Measurements from ENCODE around the gene OR56A5. TPM values are rescaled to one million over a fixed set of nuclear protein-coding genes. Genes with fewer than 3 reads are reported as not detected.

Gene OR56A5
- total RNA-seq, 2 donors from 2014 or later = not detected

DNA sequence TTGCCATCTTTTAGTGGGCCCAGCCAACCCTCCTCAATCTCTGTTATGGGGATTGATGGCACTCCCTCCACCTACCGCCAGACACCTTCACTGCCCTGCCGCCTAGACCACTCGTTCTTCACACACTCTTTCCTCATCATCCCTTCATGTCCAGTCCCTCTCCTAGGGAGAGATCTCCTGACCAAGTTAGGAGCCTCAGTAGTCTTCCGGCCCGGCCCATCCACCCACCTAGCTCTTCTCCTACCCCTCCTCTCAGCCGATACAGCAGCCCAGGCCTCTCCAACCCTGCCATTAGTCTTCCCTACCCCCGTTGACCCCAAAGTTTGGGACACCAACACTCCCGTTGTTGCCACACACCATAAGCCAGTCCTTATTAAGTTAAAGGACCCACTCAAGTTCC lies 37.2 kb downstream of the OR56A5 start:
- Histone ChIP-seq H3K4me1 (no peaks in the 10 kb centered on the region), H3K4me3 (no peak overlapping the region), H3K27me3 (no peaks in the 10 kb centered on the region), H3K9me3 (no peaks in the 10 kb centered on the region), H3K27ac (no peak overlapping the region), H3K36me3 (no peaks in the 10 kb centered on the region)
- TF ChIP-seq, protein P1, sequence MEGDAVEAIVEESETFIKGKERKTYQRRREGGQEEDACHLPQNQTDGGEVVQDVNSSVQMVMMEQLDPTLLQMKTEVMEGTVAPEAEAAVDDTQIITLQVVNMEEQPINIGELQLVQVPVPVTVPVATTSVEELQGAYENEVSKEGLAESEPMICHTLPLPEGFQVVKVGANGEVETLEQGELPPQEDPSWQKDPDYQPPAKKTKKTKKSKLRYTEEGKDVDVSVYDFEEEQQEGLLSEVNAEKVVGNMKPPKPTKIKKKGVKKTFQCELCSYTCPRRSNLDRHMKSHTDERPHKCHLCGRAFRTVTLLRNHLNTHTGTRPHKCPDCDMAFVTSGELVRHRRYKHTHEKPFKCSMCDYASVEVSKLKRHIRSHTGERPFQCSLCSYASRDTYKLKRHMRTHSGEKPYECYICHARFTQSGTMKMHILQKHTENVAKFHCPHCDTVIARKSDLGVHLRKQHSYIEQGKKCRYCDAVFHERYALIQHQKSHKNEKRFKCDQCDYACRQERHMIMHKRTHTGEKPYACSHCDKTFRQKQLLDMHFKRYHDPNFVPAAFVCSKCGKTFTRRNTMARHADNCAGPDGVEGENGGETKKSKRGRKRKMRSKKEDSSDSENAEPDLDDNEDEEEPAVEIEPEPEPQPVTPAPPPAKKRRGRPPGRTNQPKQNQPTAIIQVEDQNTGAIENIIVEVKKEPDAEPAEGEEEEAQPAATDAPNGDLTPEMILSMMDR (IDR thresholded peaks at IDR 0.05) = no peak
- no peak for DNase-seq (ENCODE audit: low spot score)

DNA sequence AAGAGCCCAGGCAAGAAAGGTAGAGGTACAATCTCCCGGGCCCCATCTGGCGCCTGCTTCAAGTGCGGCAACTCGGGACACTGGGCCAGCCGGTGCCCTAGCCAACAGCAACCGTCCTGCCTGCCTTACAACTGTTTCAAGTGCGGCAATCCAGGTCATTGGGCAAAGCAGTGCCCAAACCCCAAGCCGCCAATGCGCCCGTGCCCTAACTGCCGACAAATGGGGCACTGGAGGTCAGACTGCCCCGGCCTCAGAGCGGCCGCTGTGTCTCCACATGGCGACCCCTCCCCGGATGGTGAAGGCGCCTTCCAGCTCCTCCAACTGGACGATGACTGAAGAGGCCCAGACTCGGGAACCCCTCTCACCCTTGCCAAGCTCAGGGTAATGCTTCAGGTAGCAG lies 37.7 kb downstream of the OR56A5 start:
- Histone ChIP-seq H3K27me3 (no peaks in the 10 kb centered on the region), H3K9me3 (no peaks in the 10 kb centered on the region), H3K27ac (no peak overlapping the region), H3K4me1 (no peaks in the 10 kb centered on the region), H3K4me3 (no peak overlapping the region), H3K36me3 (no peaks in the 10 kb centered on the region)
- no peak for DNase-seq (ENCODE audit: low spot score)
- TF ChIP-seq, protein P1 (IDR thresholded peaks at IDR 0.05) = no peak

DNA sequence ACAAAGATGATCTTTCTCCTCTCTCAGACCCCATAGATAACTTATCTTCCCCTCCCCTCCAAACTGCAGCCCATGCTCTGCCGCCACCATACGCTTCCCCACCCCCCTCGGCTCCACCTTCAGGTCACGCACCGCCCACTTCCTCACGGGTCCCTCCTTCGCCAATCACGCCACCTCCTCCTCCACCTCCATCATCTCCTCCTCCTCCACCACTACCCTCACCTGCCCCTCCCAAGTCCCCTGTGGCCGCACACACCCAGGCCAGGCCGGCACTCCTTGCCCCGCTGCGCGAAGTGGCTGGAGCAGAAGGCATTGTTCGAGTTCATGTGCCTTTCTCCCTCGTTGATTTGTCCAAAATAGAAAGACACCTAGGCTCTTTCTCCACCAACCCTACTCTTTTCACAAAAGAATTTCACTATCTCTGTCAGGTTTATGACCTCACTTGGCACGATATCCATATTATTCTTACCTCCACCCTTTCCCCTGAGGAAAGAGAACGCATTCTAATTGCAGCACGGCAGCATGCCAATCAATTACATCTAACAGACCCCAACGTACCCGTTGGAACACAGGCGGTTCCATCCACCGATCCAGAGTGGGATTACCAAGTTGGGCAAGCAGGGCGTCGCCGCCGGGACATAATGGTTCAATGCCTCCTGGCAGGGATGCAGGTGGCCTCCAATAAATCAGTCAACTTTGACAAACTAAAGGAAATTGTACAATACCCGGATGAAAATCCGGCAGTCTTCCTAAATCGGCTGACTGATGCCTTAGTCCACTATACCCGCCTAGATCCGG lies 38.5 kb downstream of the OR56A5 start:
- no peak overlapping the region for H3K27ac ChIP-seq
- H3K4me1 ChIP-seq = no peaks in the 10 kb centered on the region
- no peaks in the 10 kb centered on the region for H3K27me3 ChIP-seq
- no peaks in the 10 kb centered on the region for H3K9me3 ChIP-seq
- no peaks in the 10 kb centered on the region for H3K36me3 ChIP-seq
- DNase-seq (ENCODE audit: low spot score) = no peak
- no peak overlapping the region for H3K4me3 ChIP-seq
- TF ChIP-seq, protein P1 (IDR thresholded peaks at IDR 0.05) = no peak

DNA sequence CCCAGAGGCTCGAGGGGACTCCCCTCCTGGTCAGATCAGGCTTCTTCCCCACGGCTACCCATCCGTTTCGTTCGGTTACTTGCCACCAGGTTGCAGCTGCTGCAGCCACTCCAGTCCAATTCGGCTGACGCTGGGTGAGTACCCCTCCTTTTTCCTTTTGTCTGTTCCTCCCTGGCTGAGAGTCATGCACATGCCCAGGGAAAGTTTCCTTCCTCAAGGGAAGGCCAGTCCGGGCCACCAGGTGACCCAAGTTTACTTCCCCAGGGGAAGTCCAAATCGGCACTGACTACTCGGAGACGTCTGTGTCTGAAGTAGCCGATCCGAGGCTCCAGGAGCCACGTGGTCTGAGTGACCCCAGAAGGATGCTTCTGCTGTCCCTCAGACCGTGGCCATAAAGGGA lies 39.5 kb downstream of the OR56A5 start:
- H3K27ac ChIP-seq = no peak overlapping the region
- H3K4me3 ChIP-seq = no peak overlapping the region
- peaks cover 0 to 3% of the 10 kb centered on the region in 2 donors for H3K9me3 ChIP-seq
- H3K27me3 ChIP-seq = no peaks in the 10 kb centered on the region
- H3K4me1 ChIP-seq = no peaks in the 10 kb centered on the region
- H3K36me3 ChIP-seq = no peaks in the 10 kb centered on the region
- TF ChIP-seq, protein P1 (IDR thresholded peaks at IDR 0.05) = no peak
- no peak for DNase-seq (ENCODE audit: low spot score)

DNA sequence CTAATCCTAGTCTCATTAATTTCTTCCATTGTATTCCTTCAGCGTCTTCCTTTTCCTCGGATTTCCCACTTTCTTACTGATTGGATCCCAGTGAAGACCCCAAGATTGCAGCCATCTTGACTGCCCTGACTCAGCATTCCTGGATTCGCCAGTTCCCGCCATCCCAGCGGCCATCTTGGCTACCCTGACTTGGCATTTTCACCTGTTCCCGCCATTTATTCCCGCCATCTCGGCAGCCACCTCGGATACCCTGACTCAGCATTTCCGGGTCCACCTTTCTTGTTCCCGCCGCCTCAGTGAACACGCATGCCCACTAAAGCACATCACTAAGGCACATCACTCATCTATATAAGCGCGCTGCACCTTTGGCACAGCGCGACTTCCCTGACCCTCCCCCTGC lies 40.0 kb downstream of the OR56A5 start:
- DNase-seq (ENCODE audit: low spot score) = no peak
- Histone ChIP-seq H3K27me3 (no peaks in the 10 kb centered on the region), H3K4me3 (no peak overlapping the region), H3K9me3 (peaks cover 0 to 7% of the 10 kb centered on the region in 2 donors), H3K4me1 (no peaks in the 10 kb centered on the region), H3K36me3 (no peaks in the 10 kb centered on the region), H3K27ac (no peak overlapping the region)
- TF ChIP-seq, protein P1 (IDR thresholded peaks at IDR 0.05) = no peak

DNA sequence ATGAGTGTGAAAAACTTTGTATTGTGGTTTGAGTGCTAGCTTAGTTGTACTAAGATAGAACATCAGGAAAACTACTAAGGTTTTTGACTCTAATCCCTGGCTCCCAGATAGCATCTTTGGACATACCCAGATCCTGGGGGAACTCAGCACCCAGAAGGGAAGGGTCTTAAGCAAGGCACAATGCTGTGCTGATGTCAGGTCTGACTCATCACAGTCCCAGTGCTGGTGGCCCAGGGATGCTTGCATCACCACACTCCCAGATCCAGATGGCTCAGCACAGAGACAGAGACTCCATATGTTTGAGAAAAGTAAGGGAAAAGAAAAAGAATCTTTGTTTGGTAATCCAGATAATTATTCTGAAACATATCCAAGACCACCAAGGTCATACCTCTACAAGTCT lies 44.5 kb downstream of the OR56A5 start:
- H3K4me1 ChIP-seq = no peaks in the 10 kb centered on the region
- no peaks in the 10 kb centered on the region for H3K36me3 ChIP-seq
- no peaks in the 10 kb centered on the region for H3K27me3 ChIP-seq
- H3K9me3 ChIP-seq = peaks cover 0 to 7% of the 10 kb centered on the region in 2 donors
- no peak overlapping the region for H3K27ac ChIP-seq
- no peak for DNase-seq (ENCODE audit: low spot score)
- TF ChIP-seq, protein P1 (IDR thresholded peaks at IDR 0.05) = no peak
- H3K4me3 ChIP-seq = no peak overlapping the region
